OCI-LY1 (cell line): Measurements from ENCODE around the gene BPIFB4.

Experiments
- CTCF ChIP-seq: fragments of 200-600 bp; sonication (generic), shearing (Covaris generic); IDR thresholded peaks from 2 replicates; pipeline ENCODE4 v1.5.1; 2017; ENCODE audit warnings: mild to moderate bottlenecking, antibody characterized with exemption, low read length, moderate library complexity, mixed read lengths
- EZH2 ChIP-seq: fragments of 200-600 bp; sonication (generic), shearing (Covaris generic); IDR thresholded peaks from 2 replicates; pipeline ENCODE4 v1.8.0; 2017; ENCODE audit warnings: borderline replicate concordance, mixed run types, mild to moderate bottlenecking, antibody characterized with exemption, low read length, moderate library complexity, mixed read lengths

- no peak for TF ChIP-seq CTCF
- TF ChIP-seq EZH2 = no peak
These were observed 45.3 kb upstream of the BPIFB4 start for GRCh38 chr20:33034115-33034514.
